GM18526 (cell line): ENCODE data around the gene ASCC2.

Source experiments
- POLR2A ChIP-seq: IDR thresholded peaks from 3 replicates; pipeline ENCODE4 v1.6.1; 2011; ENCODE audit not compliant: insufficient read length; ENCODE audit errors: extremely low read depth

ASCC2 gene

GRCh38 chr22:29739346-29739875, 98.7 kb downstream of the ASCC2 start:
- TF ChIP-seq POLR2A: no peak
